SH-SY5Y (cell line): ENCODE results near the gene PSENEN.

Source experiments
- GATA2 ChIP-seq: IDR thresholded peaks from 2 replicates; pipeline ENCODE4 v1.6.1; 2011; ENCODE audit warnings: mild to moderate bottlenecking, low read depth, low read length
- GATA3 ChIP-seq: IDR thresholded peaks from 2 replicates; pipeline ENCODE4 v1.6.1; 2011; ENCODE audit warnings: low read depth, mild to moderate bottlenecking, low read length, moderate library complexity

DNA sequence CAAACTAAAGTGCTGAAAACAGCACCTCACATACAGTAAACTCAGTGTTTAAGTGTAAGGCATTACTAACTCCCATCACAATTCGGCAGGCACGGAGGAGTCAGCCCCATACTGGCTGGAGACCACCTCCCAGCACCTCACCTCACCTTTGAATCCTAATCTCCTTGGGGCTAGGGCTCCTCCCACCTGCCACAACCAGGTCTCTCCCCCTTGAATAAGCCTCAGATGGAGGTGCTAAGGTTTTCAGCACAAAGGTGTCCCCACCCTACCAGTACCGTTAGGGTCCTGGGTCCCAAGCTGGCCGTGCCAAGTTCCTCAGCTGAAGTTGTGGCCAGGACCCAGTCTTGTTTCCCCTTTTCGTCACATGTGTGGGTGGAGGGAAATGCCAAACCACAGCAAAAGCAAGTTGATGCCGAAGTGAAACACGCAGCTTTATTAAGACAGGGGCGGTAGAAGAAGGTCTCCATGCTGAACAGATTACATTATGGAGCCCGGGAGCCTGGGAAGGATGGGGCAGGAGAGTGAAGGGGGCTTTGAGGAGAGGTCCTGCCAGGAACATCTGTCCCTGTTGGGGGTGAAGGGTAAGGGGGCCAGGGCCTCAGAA, 3.2 kb upstream of the PSENEN start, which contains the start of gene IGFLR1:
- TF ChIP-seq GATA2 (no peak), GATA3 (no peak)
